ENCODE data around the gene DMRTC2. TPM values are rescaled to one million over a fixed set of nuclear protein-coding genes. Genes with fewer than 3 reads are reported as not detected.

DMRTC2 gene
- total RNA-seq, 2 donors from 2014 or later = not detected

DNA sequence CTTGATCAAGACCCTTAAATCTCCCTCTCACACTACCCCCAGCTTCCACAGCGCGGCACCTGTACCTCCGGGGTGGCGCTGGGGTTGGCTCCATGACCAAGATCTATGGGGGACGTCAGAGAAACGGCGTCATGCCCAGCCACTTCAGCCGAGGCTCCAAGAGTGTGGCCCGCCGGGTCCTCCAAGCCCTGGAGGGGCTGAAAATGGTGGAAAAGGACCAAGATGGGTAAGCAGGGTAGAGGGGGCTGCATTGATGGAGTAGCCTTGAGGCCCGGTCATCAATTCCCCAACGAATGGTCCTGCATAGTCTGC, 24.1 kb downstream of the DMRTC2 start:
- no peaks in the 10 kb centered on the region for H3K9me3 ChIP-seq
- peaks cover 48% of the 10 kb centered on the region for H3K36me3 ChIP-seq
- peaks cover 0 to 2% of the 10 kb centered on the region in 2 donors for H3K4me1 ChIP-seq (ENCODE audit: control insufficient read depth in 1 of 2, low read depth in 2 of 2)
- H3K27ac ChIP-seq = no peak overlapping the region
- no peak overlapping the region for H3K4me3 ChIP-seq
- DNase-seq (ENCODE audit: low spot score) (no peak), ATAC-seq (ENCODE audit: insufficient number of reproducible peaks, low FRiP score, low read depth) (no peak)
- TF ChIP-seq, protein P1, sequence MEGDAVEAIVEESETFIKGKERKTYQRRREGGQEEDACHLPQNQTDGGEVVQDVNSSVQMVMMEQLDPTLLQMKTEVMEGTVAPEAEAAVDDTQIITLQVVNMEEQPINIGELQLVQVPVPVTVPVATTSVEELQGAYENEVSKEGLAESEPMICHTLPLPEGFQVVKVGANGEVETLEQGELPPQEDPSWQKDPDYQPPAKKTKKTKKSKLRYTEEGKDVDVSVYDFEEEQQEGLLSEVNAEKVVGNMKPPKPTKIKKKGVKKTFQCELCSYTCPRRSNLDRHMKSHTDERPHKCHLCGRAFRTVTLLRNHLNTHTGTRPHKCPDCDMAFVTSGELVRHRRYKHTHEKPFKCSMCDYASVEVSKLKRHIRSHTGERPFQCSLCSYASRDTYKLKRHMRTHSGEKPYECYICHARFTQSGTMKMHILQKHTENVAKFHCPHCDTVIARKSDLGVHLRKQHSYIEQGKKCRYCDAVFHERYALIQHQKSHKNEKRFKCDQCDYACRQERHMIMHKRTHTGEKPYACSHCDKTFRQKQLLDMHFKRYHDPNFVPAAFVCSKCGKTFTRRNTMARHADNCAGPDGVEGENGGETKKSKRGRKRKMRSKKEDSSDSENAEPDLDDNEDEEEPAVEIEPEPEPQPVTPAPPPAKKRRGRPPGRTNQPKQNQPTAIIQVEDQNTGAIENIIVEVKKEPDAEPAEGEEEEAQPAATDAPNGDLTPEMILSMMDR (IDR thresholded peaks at IDR 0.05) = no peak
- no peaks in the 10 kb centered on the region for H3K27me3 ChIP-seq (replicated peaks; ENCODE audit: insufficient read depth)

GRCh38 chr19:41869374-41869955, 24.6 kb downstream of the DMRTC2 start:
- Histone ChIP-seq H3K36me3 (peaks cover 43% of the 10 kb centered on the region), H3K27ac (no peak overlapping the region), H3K4me3 (no peak overlapping the region), H3K4me1 (ENCODE audit: control insufficient read depth in 1 of 2, low read depth in 2 of 2) (no peaks in the 10 kb centered on the region), H3K9me3 (no peaks in the 10 kb centered on the region), H3K27me3 (replicated peaks; ENCODE audit: insufficient read depth) (no peaks in the 10 kb centered on the region)
- no peak for DNase-seq (ENCODE audit: low spot score)
- TF ChIP-seq, protein P1 (IDR thresholded peaks at IDR 0.05) = no peak
- ATAC-seq (ENCODE audit: insufficient number of reproducible peaks, low FRiP score, low read depth) = no peak

DNA sequence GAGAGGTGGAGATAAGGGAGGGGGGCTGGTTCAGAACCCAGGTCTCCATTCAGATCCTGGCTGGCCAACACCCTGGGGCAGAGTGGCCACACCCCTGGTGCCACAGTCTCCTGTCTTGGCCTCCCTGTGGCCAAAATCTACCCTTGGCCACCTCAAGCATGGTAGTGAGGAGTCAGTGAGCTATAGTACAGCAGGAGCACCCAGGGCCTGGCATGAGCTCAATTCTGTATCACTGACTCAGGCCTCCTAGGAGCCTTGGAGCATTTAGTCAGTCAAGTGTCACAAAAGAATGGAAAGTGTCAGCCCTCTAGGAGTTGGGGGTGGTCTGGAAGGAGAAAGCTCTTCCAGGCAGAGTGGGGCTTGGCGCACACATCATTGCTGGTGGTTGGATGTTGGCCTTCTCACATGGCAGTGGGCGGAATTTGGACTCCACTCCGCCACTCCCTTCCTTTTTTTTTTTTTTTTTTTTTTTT, 25.6 kb downstream of the DMRTC2 start:
- DNase-seq (ENCODE audit: low spot score) (no peak), ATAC-seq (ENCODE audit: insufficient number of reproducible peaks, low FRiP score, low read depth) (no peak)
- H3K27me3 ChIP-seq (replicated peaks; ENCODE audit: insufficient read depth) = no peaks in the 10 kb centered on the region
- H3K9me3 ChIP-seq = no peaks in the 10 kb centered on the region
- TF ChIP-seq, protein P1 (IDR thresholded peaks at IDR 0.05) = no peak
- no peaks in the 10 kb centered on the region for H3K4me1 ChIP-seq (ENCODE audit: control insufficient read depth in 1 of 2, low read depth in 2 of 2)
- H3K27ac ChIP-seq = no peak overlapping the region
- peaks cover 34% of the 10 kb centered on the region for H3K36me3 ChIP-seq
- no peak overlapping the region for H3K4me3 ChIP-seq

DNA sequence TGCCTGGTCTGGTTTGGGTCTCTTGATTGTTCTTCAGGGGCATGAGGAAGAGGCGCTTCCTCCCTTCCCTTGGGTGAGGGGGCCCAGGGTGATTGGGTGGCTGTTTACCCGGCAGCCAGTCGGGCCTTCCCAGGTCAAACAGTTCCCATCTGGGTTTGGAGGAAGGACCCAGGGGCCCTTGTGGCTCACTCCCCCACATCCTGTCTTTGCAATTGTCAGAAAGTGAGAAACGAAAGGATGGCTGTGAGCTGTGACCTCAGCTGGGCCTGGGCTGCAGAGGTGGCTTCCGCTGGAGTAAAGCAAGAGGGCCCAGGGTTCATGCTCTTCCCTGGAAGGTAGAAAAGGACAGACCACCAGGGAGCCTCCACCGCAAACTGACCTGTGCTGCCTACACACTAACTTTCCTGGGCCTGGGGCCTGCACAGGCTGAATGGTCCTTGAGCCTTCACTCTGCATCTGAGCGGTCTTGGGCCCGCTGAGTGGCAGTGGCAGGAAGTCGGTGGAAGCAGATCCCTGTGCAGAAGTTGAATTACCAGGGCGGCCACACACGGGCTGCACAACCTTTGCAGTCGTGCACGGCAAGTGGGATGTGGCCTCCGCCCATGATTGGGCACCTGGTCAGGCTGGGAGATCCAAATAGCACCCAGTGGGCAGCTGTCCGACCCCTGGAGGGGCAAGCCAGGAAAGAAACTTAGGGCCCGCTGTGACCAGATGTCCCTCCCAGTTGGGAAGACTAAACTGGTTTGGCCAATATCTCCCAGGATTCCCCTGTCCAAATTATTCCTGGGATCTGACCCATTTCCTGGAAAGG, 26.9 kb downstream of the DMRTC2 start:
- DNase-seq (ENCODE audit: low spot score) (no peak), ATAC-seq (ENCODE audit: insufficient number of reproducible peaks, low FRiP score, low read depth) (no peak)
- TF ChIP-seq, protein P1 (IDR thresholded peaks at IDR 0.05) = no peak
- H3K9me3 ChIP-seq = no peaks in the 10 kb centered on the region
- H3K36me3 ChIP-seq = peaks cover 32% of the 10 kb centered on the region
- H3K4me3 ChIP-seq = no peak overlapping the region
- H3K4me1 ChIP-seq (ENCODE audit: control insufficient read depth in 1 of 2, low read depth in 2 of 2) = no peaks in the 10 kb centered on the region
- H3K27ac ChIP-seq = no peak overlapping the region
- no peaks in the 10 kb centered on the region for H3K27me3 ChIP-seq (replicated peaks; ENCODE audit: insufficient read depth)

DNA sequence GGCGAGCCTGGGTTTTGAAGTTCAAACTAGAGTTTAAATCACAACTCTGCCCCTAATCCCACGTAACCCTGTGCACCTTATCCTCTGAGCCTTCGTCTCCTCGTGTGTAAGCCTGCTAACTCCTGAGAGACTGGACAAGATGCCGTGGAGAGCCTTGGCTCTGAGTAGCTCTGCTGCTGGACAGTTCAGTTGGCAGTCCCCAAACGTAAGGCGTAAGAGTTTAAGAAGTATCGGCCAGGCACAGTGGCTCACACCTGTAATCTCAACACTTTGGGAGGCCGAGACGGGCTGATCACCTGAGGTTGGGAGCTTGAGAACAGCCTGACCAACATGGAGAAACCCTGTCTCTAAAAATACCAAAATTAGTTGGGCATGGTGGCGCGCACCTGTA, 27.5 kb downstream of the DMRTC2 start:
- H3K4me3 ChIP-seq = no peak overlapping the region
- no peaks in the 10 kb centered on the region for H3K4me1 ChIP-seq (ENCODE audit: control insufficient read depth in 1 of 2, low read depth in 2 of 2)
- H3K27me3 ChIP-seq (replicated peaks; ENCODE audit: insufficient read depth) = no peaks in the 10 kb centered on the region
- no peaks in the 10 kb centered on the region for H3K9me3 ChIP-seq
- ATAC-seq (ENCODE audit: insufficient number of reproducible peaks, low FRiP score, low read depth) (no peak), DNase-seq (ENCODE audit: low spot score) (no peak)
- TF ChIP-seq, protein P1 (IDR thresholded peaks at IDR 0.05) = no peak
- H3K36me3 ChIP-seq = peaks cover 28% of the 10 kb centered on the region
- H3K27ac ChIP-seq = no peak overlapping the region
